ENCODE measurements around the gene CBX8. TPM values are rescaled to one million over a fixed set of nuclear protein-coding genes. Genes with fewer than 3 reads are reported as not detected.

Gene CBX8
- total and polyA plus RNA-seq, 2 of the 13 experiments (the other 11 are each of a cell fraction or from before 2014, with no cell fraction given), result 0.34 to 12.6 TPM

DNA sequence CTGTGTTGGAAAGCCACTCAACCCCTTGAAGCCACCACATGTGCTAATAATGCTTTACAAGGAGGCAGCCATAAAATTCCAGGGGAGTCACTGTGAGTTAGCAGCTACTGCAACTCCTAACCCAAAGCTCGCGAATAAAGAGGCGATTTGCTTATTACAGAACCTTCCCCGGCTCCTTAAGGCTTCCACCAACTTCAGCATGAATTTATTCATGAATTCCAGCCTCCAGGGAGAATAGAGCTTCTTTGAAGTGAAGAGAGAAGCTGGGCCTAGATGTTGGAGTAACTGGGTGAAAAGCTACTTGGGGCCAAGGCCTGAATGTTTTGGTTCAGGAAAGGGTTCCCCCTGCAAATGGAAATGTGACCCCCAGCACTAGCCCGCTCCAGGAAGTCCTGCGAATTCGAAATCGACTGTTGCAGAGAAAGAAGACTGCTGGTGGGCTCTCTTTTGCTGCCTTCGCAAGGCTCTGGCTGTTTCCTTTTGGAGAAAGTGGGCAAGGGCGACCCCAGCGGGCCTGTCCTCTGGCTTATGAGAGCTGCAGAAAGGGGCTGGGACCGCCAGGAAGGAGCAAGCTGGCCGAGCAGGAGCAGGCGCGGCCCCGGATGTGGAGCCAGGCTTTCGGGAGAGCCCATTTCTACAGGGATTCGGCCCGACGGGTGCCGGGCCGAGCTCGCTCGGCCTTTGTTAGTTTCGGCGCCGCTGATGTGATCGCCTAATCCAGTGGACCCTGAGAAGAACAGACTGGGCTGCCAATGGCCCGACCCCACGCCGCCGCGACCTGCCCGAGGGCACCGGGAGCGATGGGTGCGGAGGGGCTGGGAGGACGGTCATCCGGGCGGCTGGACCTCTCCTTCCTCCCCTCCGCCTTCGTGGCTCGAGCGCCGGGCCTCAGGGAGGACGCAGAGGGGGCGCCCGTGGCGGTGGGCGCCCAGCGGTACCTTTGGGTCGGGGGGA is 7.6 kb downstream of the CBX8 start (continued):
- TF ChIP-seq, protein P1, sequence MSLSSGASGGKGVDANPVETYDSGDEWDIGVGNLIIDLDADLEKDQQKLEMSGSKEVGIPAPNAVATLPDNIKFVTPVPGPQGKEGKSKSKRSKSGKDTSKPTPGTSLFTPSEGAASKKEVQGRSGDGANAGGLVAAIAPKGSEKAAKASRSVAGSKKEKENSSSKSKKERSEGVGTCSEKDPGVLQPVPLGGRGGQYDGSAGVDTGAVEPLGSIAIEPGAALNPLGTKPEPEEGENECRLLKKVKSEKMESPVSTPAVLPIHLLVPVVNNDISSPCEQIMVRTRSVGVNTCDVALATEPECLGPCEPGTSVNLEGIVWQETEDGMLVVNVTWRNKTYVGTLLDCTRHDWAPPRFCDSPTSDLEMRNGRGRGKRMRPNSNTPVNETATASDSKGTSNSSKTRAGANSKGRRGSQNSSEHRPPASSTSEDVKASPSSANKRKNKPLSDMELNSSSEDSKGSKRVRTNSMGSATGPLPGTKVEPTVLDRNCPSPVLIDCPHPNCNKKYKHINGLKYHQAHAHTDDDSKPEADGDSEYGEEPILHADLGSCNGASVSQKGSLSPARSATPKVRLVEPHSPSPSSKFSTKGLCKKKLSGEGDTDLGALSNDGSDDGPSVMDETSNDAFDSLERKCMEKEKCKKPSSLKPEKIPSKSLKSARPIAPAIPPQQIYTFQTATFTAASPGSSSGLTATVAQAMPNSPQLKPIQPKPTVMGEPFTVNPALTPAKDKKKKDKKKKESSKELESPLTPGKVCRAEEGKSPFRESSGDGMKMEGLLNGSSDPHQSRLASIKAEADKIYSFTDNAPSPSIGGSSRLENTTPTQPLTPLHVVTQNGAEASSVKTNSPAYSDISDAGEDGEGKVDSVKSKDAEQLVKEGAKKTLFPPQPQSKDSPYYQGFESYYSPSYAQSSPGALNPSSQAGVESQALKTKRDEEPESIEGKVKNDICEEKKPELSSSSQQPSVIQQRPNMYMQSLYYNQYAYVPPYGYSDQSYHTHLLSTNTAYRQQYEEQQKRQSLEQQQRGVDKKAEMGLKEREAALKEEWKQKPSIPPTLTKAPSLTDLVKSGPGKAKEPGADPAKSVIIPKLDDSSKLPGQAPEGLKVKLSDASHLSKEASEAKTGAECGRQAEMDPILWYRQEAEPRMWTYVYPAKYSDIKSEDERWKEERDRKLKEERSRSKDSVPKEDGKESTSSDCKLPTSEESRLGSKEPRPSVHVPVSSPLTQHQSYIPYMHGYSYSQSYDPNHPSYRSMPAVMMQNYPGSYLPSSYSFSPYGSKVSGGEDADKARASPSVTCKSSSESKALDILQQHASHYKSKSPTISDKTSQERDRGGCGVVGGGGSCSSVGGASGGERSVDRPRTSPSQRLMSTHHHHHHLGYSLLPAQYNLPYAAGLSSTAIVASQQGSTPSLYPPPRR (CRISPR knock-in tag; IDR thresholded peaks at IDR 0.05; ENCODE audit: borderline replicate concordance), result no peak
- TF ChIP-seq ZNF552 (CRISPR knock-in tag; IDR thresholded peaks at IDR 0.05; ENCODE audit: borderline replicate concordance) (peak; percentile 1; the same call in 1 of the 2 replicates), KAT2B (IDR thresholded peaks at IDR 0.05; ENCODE audit: borderline replicate concordance, low read depth, low read length) (no peak), PHF21A (CRISPR knock-in tag; IDR thresholded peaks at IDR 0.05) (0 out of 2 replicates have a peak, but pooled peaks have one; percentile 36), IKZF4 (CRISPR knock-in tag; IDR thresholded peaks at IDR 0.05; ENCODE audit: borderline replicate concordance, low read depth, not compliant biosample characterization) (no peak), KMT2A (CRISPR knock-in tag; IDR thresholded peaks at IDR 0.05) (no peak), SMYD3 (CRISPR knock-in tag; IDR thresholded peaks at IDR 0.05) (no peak)
- TF ChIP-seq, protein P2, sequence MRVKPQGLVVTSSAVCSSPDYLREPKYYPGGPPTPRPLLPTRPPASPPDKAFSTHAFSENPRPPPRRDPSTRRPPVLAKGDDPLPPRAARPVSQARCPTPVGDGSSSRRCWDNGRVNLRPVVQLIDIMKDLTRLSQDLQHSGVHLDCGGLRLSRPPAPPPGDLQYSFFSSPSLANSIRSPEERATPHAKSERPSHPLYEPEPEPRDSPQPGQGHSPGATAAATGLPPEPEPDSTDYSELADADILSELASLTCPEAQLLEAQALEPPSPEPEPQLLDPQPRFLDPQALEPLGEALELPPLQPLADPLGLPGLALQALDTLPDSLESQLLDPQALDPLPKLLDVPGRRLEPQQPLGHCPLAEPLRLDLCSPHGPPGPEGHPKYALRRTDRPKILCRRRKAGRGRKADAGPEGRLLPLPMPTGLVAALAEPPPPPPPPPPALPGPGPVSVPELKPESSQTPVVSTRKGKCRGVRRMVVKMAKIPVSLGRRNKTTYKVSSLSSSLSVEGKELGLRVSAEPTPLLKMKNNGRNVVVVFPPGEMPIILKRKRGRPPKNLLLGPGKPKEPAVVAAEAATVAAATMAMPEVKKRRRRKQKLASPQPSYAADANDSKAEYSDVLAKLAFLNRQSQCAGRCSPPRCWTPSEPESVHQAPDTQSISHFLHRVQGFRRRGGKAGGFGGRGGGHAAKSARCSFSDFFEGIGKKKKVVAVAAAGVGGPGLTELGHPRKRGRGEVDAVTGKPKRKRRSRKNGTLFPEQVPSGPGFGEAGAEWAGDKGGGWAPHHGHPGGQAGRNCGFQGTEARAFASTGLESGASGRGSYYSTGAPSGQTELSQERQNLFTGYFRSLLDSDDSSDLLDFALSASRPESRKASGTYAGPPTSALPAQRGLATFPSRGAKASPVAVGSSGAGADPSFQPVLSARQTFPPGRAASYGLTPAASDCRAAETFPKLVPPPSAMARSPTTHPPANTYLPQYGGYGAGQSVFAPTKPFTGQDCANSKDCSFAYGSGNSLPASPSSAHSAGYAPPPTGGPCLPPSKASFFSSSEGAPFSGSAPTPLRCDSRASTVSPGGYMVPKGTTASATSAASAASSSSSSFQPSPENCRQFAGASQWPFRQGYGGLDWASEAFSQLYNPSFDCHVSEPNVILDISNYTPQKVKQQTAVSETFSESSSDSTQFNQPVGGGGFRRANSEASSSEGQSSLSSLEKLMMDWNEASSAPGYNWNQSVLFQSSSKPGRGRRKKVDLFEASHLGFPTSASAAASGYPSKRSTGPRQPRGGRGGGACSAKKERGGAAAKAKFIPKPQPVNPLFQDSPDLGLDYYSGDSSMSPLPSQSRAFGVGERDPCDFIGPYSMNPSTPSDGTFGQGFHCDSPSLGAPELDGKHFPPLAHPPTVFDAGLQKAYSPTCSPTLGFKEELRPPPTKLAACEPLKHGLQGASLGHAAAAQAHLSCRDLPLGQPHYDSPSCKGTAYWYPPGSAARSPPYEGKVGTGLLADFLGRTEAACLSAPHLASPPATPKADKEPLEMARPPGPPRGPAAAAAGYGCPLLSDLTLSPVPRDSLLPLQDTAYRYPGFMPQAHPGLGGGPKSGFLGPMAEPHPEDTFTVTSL (CRISPR knock-in tag; IDR thresholded peaks at IDR 0.05; ENCODE audit: borderline replicate concordance), result 0 out of 2 replicates have a peak, but pooled peaks have one; percentile 11
- TF ChIP-seq, protein P3, sequence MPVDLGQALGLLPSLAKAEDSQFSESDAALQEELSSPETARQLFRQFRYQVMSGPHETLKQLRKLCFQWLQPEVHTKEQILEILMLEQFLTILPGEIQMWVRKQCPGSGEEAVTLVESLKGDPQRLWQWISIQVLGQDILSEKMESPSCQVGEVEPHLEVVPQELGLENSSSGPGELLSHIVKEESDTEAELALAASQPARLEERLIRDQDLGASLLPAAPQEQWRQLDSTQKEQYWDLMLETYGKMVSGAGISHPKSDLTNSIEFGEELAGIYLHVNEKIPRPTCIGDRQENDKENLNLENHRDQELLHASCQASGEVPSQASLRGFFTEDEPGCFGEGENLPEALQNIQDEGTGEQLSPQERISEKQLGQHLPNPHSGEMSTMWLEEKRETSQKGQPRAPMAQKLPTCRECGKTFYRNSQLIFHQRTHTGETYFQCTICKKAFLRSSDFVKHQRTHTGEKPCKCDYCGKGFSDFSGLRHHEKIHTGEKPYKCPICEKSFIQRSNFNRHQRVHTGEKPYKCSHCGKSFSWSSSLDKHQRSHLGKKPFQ (CRISPR knock-in tag; IDR thresholded peaks at IDR 0.05; ENCODE audit: insufficient replicate concordance), result no peak
- TF ChIP-seq, protein P4, sequence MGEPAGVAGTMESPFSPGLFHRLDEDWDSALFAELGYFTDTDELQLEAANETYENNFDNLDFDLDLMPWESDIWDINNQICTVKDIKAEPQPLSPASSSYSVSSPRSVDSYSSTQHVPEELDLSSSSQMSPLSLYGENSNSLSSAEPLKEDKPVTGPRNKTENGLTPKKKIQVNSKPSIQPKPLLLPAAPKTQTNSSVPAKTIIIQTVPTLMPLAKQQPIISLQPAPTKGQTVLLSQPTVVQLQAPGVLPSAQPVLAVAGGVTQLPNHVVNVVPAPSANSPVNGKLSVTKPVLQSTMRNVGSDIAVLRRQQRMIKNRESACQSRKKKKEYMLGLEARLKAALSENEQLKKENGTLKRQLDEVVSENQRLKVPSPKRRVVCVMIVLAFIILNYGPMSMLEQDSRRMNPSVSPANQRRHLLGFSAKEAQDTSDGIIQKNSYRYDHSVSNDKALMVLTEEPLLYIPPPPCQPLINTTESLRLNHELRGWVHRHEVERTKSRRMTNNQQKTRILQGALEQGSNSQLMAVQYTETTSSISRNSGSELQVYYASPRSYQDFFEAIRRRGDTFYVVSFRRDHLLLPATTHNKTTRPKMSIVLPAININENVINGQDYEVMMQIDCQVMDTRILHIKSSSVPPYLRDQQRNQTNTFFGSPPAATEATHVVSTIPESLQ (CRISPR knock-in tag; conservative IDR thresholded peaks at IDR 0.05), result no peak

Measured in HepG2 (cell line).